ENCODE measurements around the gene CDH5. TPM values are rescaled to one million over a fixed set of nuclear protein-coding genes. Genes with fewer than 3 reads are reported as not detected.
A peak's percentile ranks its signal among the peaks of the same experiment; 100 is the strongest.

The CDH5 gene
- total and polyA plus RNA-seq, 4 donors = 29.9 to 196 (median 81.1) TPM

DNA sequence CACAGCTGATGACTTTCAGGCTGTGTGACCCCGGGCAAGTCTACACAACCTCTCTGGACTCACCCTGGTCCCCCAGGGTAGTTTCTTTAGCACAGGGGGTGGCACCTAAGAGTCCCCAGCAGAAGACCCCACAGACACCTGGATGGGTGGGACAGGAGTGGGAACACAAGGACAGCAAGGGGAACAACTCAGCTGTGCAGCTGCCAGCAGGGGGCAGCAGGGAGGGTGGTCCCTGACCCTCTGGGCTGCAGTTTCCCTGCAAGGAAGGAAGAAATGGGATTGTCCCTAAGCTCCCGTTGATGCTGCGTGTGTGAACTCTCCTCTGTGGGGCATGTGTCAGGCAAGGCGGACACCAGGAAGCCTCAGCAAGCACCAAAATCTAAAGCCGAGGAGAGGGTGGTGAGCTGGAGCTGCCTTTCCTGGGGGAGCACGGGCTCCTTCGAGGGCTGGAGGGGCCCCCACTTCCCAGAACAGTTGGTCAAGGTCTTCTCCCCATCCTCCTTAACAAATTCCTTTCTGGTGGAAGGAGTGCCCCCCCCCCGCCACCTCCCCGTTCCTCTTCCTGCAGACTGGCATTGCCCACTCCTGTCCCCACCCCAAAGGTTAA is 24.1 kb upstream of the CDH5 start:
- ATAC-seq (ENCODE audit: insufficient read depth, low FRiP score) (no peak), DNase-seq (no peak)
- WGBS, 2 donors = 61 to 63% methylated on average over 9 of the region's 9 CpGs
- Histone ChIP-seq H3K4me3 (no peak overlapping the region), H3K9me3 (ENCODE audit: control insufficient read depth in 4 of 4, insufficient read depth in 3 of 4, low read length in 3 of 4) (peaks cover 0 to 6% (median 0%) of the 10 kb centered on the region in 4 donors), H3K36me3 (ENCODE audit: control insufficient read depth in 4 of 4, insufficient read depth in 4 of 4, low read length in 4 of 4) (no peaks in the 10 kb centered on the region), H3K4me1 (ENCODE audit: control insufficient read depth in 5 of 5, insufficient read depth in 5 of 5, low read length in 5 of 5) (peaks cover 0 to 10% (median 4%) of the 10 kb centered on the region in 5 donors), H3K27me3 (ENCODE audit: control insufficient read depth in 3 of 3, insufficient read depth in 3 of 3, low read length in 2 of 3) (no peaks in the 10 kb centered on the region), H3K9ac (ENCODE audit: insufficient read depth in 1 of 2, low read length in 2 of 2) (no peak overlapping the region), H3K27ac (ENCODE audit: low read depth in 1 of 2, low read length in 1 of 2) (no peak overlapping the region)
- TF ChIP-seq, protein P1, sequence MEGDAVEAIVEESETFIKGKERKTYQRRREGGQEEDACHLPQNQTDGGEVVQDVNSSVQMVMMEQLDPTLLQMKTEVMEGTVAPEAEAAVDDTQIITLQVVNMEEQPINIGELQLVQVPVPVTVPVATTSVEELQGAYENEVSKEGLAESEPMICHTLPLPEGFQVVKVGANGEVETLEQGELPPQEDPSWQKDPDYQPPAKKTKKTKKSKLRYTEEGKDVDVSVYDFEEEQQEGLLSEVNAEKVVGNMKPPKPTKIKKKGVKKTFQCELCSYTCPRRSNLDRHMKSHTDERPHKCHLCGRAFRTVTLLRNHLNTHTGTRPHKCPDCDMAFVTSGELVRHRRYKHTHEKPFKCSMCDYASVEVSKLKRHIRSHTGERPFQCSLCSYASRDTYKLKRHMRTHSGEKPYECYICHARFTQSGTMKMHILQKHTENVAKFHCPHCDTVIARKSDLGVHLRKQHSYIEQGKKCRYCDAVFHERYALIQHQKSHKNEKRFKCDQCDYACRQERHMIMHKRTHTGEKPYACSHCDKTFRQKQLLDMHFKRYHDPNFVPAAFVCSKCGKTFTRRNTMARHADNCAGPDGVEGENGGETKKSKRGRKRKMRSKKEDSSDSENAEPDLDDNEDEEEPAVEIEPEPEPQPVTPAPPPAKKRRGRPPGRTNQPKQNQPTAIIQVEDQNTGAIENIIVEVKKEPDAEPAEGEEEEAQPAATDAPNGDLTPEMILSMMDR (IDR thresholded peaks at IDR 0.05; ENCODE audit: control extremely low read depth, extremely low read depth) = no peak

DNA sequence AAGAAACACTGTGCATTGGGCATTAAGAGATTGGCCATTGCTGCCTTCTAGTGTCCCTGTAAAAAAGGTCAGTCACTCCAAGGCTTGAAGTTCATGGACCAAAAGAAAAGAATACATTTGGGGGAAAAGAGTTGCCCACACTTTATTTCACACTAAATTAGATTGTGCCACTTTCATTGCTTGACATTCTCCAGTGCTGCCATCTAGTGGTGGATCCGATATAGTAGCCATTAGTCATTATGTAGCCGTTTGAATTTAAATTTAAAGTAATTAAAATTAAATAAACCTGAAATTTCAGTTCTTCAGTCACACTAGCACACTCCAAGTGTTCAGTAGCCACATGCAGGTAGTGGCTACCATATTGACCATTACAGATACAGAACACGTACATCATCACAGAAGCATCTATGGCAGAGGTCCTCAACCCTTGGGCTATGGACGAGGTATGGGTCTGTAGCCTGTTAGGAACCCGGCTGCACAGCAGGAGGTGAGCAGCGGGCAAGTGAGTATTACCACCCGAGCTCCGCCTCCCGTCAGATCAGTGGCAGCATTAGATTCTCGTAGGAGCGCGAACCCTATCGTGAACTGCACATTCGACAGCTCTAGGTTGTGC is 21.9 kb upstream of the CDH5 start:
- ATAC-seq (ENCODE audit: insufficient read depth, low FRiP score) (no peak), DNase-seq (peak in 2 of 3 donors; percentile 67 to 71)
- Histone ChIP-seq H3K9me3 (ENCODE audit: control insufficient read depth in 4 of 4, insufficient read depth in 3 of 4, low read length in 3 of 4) (no peaks in the 10 kb centered on the region), H3K27ac (ENCODE audit: low read depth in 1 of 2, low read length in 1 of 2) (no peak overlapping the region), H3K4me3 (no peak overlapping the region), H3K27me3 (ENCODE audit: control insufficient read depth in 3 of 3, insufficient read depth in 3 of 3, low read length in 2 of 3) (no peaks in the 10 kb centered on the region), H3K9ac (ENCODE audit: insufficient read depth in 1 of 2, low read length in 2 of 2) (no peak overlapping the region), H3K4me1 (ENCODE audit: control insufficient read depth in 5 of 5, insufficient read depth in 5 of 5, low read length in 5 of 5) (no peaks in the 10 kb centered on the region), H3K36me3 (ENCODE audit: control insufficient read depth in 4 of 4, insufficient read depth in 4 of 4, low read length in 4 of 4) (no peaks in the 10 kb centered on the region)
- WGBS, 2 donors = 63 to 66% methylated on average over 14 of the region's 14 CpGs
- TF ChIP-seq, protein P1 (IDR thresholded peaks at IDR 0.05; ENCODE audit: control extremely low read depth, extremely low read depth) = peak; percentile 48

DNA sequence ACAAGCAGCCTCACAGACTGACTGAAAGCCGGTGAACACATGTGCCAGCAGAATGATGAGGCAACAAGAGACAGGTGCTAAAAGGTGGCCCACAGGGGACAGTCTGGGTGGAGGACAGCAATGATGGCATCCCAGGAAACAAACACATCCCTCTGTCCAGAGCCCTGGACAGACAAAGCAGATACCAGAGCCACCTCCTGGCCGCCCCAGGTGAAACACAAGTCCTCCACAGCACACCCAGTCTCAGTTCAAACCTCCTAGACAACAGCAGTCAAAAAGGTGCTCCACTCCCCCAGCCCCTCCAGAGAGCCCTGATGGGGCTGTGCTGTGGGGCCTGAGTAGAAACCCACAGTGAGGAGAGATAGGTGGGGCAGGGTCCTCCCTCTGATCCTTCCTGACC is 20.3 kb upstream of the CDH5 start:
- ATAC-seq (ENCODE audit: insufficient read depth, low FRiP score) (no peak), DNase-seq (no peak)
- Histone ChIP-seq H3K4me1 (ENCODE audit: control insufficient read depth in 5 of 5, insufficient read depth in 5 of 5, low read length in 5 of 5) (no peaks in the 10 kb centered on the region), H3K27me3 (ENCODE audit: control insufficient read depth in 3 of 3, insufficient read depth in 3 of 3, low read length in 2 of 3) (no peaks in the 10 kb centered on the region), H3K9ac (ENCODE audit: insufficient read depth in 1 of 2, low read length in 2 of 2) (no peak overlapping the region), H3K27ac (ENCODE audit: low read depth in 1 of 2, low read length in 1 of 2) (no peak overlapping the region), H3K4me3 (no peak overlapping the region), H3K36me3 (ENCODE audit: control insufficient read depth in 4 of 4, insufficient read depth in 4 of 4, low read length in 4 of 4) (no peaks in the 10 kb centered on the region), H3K9me3 (ENCODE audit: control insufficient read depth in 4 of 4, insufficient read depth in 3 of 4, low read length in 3 of 4) (no peaks in the 10 kb centered on the region)
- TF ChIP-seq, protein P1 (IDR thresholded peaks at IDR 0.05; ENCODE audit: control extremely low read depth, extremely low read depth) = no peak
- WGBS, 2 donors = 91 to 94% methylated on average over 2 of the region's 2 CpGs
